Measurements from ENCODE around the gene A2ML1.
"Not testable (repeated sequence)": the region's sequence is repeated elsewhere in the genome, so short reads cannot be mapped to it uniquely, and the experiment has no call there.

The A2ML1 gene

GRCh38 chr12:8818526-8818925 is 3.9 kb upstream of the A2ML1 start:
- TF ChIP-seq, protein P1, sequence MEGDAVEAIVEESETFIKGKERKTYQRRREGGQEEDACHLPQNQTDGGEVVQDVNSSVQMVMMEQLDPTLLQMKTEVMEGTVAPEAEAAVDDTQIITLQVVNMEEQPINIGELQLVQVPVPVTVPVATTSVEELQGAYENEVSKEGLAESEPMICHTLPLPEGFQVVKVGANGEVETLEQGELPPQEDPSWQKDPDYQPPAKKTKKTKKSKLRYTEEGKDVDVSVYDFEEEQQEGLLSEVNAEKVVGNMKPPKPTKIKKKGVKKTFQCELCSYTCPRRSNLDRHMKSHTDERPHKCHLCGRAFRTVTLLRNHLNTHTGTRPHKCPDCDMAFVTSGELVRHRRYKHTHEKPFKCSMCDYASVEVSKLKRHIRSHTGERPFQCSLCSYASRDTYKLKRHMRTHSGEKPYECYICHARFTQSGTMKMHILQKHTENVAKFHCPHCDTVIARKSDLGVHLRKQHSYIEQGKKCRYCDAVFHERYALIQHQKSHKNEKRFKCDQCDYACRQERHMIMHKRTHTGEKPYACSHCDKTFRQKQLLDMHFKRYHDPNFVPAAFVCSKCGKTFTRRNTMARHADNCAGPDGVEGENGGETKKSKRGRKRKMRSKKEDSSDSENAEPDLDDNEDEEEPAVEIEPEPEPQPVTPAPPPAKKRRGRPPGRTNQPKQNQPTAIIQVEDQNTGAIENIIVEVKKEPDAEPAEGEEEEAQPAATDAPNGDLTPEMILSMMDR (IDR thresholded peaks at IDR 0.05; ENCODE audit: low read depth, low read length, poor library complexity, severe bottlenecking): no peak
- TF ChIP-seq EZH2phosphoT487 (IDR thresholded peaks at IDR 0.05; ENCODE audit: borderline replicate concordance, low read length): no peak
- H3K4me2 ChIP-seq (ENCODE audit: low read length): no peak overlapping the region
- no peak overlapping the region for H3K27ac ChIP-seq (ENCODE audit: low read depth, low read length)
- no peaks in the 10 kb centered on the region for H3K9me3 ChIP-seq (ENCODE audit: control insufficient read depth, insufficient read depth, low read length)
- H3K27me3 ChIP-seq (ENCODE audit: control insufficient read depth, low read length): no peaks in the 10 kb centered on the region
- 0 out of 2 replicates have a peak, but pooled peaks cover 5% of the 10 kb centered on the region for H3K4me1 ChIP-seq (ENCODE audit: control insufficient read depth, low read length)
- no peak overlapping the region for H3K4me3 ChIP-seq (ENCODE audit: low read length)
- no peaks in the 10 kb centered on the region for H3F3A ChIP-seq (ENCODE audit: control insufficient read depth, insufficient read depth)
- H4K20me1 ChIP-seq (ENCODE audit: control insufficient read depth, insufficient read depth, low read depth, low read length): no peaks in the 10 kb centered on the region
- H3K79me2 ChIP-seq (ENCODE audit: control insufficient read depth, low read length): no peaks in the 10 kb centered on the region
- no peaks in the 10 kb centered on the region for H3K9me2 ChIP-seq (replicated peaks; ENCODE audit: control insufficient read depth, low read length)
- H3K36me3 ChIP-seq (ENCODE audit: control insufficient read depth, low read length): no peaks in the 10 kb centered on the region

GRCh38 chr12:8819666-8819980 is 2.8 kb upstream of the A2ML1 start:
- Histone ChIP-seq H3K79me2 (ENCODE audit: control insufficient read depth, low read length) (no peaks in the 10 kb centered on the region), H3K27me3 (ENCODE audit: control insufficient read depth, low read length) (no peaks in the 10 kb centered on the region), H3K4me1 (ENCODE audit: control insufficient read depth, low read length) (no peaks in the 10 kb centered on the region), H3K4me3 (ENCODE audit: low read length) (no peak overlapping the region), H3K27ac (ENCODE audit: low read depth, low read length) (no peak overlapping the region), H3K9me3 (ENCODE audit: control insufficient read depth, insufficient read depth, low read length) (no peaks in the 10 kb centered on the region), H3K4me2 (ENCODE audit: low read length) (no peak overlapping the region), H3F3A (ENCODE audit: control insufficient read depth, insufficient read depth) (no peaks in the 10 kb centered on the region), H4K20me1 (ENCODE audit: control insufficient read depth, insufficient read depth, low read depth, low read length) (no peaks in the 10 kb centered on the region), H3K36me3 (ENCODE audit: control insufficient read depth, low read length) (no peaks in the 10 kb centered on the region), H3K9me2 (replicated peaks; ENCODE audit: control insufficient read depth, low read length) (no peaks in the 10 kb centered on the region)
- TF ChIP-seq, protein P1 (IDR thresholded peaks at IDR 0.05; ENCODE audit: low read depth, low read length, poor library complexity, severe bottlenecking): no peak
- no peak for TF ChIP-seq EZH2phosphoT487 (IDR thresholded peaks at IDR 0.05; ENCODE audit: borderline replicate concordance, low read length)

- not testable (repeated sequence) for H3K9me2 ChIP-seq (replicated peaks; ENCODE audit: control insufficient read depth, low read length); H3K36me3 ChIP-seq (ENCODE audit: control insufficient read depth, low read length); H3K4me1 ChIP-seq (ENCODE audit: control insufficient read depth, low read length); H3K27me3 ChIP-seq (ENCODE audit: control insufficient read depth, low read length); H3K9me3 ChIP-seq (ENCODE audit: control insufficient read depth, insufficient read depth, low read length); H3K4me2 ChIP-seq (ENCODE audit: low read length); H3K79me2 ChIP-seq (ENCODE audit: control insufficient read depth, low read length); H3K4me3 ChIP-seq (ENCODE audit: low read length); H3F3A ChIP-seq (ENCODE audit: control insufficient read depth, insufficient read depth); H3K27ac ChIP-seq (ENCODE audit: low read depth, low read length); H4K20me1 ChIP-seq (ENCODE audit: control insufficient read depth, insufficient read depth, low read depth, low read length)
These were observed 1.6 kb upstream of the A2ML1 start for GRCh38 chr12:8820676-8821407.

GRCh38 chr12:8821591-8821990 is 830 bp upstream of the A2ML1 start:
- H3K4me2 ChIP-seq (ENCODE audit: low read length): no peak overlapping the region
- no peaks in the 10 kb centered on the region; the same call in 1 of the 2 replicates for H3K9me3 ChIP-seq (ENCODE audit: control insufficient read depth, insufficient read depth, low read length)
- H3K36me3 ChIP-seq (ENCODE audit: control insufficient read depth, low read length): no peaks in the 10 kb centered on the region
- H3K4me3 ChIP-seq (ENCODE audit: low read length): no peak overlapping the region
- no peaks in the 10 kb centered on the region for H3K79me2 ChIP-seq (ENCODE audit: control insufficient read depth, low read length)
- no peaks in the 10 kb centered on the region for H3K4me1 ChIP-seq (ENCODE audit: control insufficient read depth, low read length)
- no peaks in the 10 kb centered on the region for H3F3A ChIP-seq (ENCODE audit: control insufficient read depth, insufficient read depth)
- no peak for TF ChIP-seq EZH2phosphoT487 (IDR thresholded peaks at IDR 0.05; ENCODE audit: borderline replicate concordance, low read length)
- TF ChIP-seq, protein P1 (IDR thresholded peaks at IDR 0.05; ENCODE audit: low read depth, low read length, poor library complexity, severe bottlenecking): no peak
- H3K27me3 ChIP-seq (ENCODE audit: control insufficient read depth, low read length): no peaks in the 10 kb centered on the region
- no peaks in the 10 kb centered on the region for H3K9me2 ChIP-seq (replicated peaks; ENCODE audit: control insufficient read depth, low read length)
- H3K27ac ChIP-seq (ENCODE audit: low read depth, low read length): no peak overlapping the region
- H4K20me1 ChIP-seq (ENCODE audit: control insufficient read depth, insufficient read depth, low read depth, low read length): no peaks in the 10 kb centered on the region
